IMR-90 (cell line): ENCODE measurements around the gene CSAD. TPM values are rescaled to one million over a fixed set of nuclear protein-coding genes. Genes with fewer than 3 reads are reported as not detected.
A peak's percentile ranks its signal among the peaks of the same experiment; 100 is the strongest.

Experiments
- ATAC-seq: fragments of 200-7000 bp; cut with Tn5 transposase; 2 replicates; pipeline ENCODE4 v1.9.1; 2020; ENCODE audit warnings: low read depth, mild to moderate bottlenecking, moderate library complexity
- BruUV-seq: library from RNA; stranded (reverse); fragments of 400-500 nt; replicated peaks from 2 replicates; lab custom pipeline; 2021; lab: Mats Ljungman, UMichigan
- CTCF ChIA-PET: fragments of 300-600 bp; formaldehyde crosslinking; extraction: SDS; loops from one replicate; lab custom pipeline; 2021; ENCODE audit warnings: antibody characterized with exemption; lab: Yijun Ruan, JAX
- POLR2A ChIA-PET: fragments of 300-600 bp; sonication (Branson Sonifier 250); formaldehyde crosslinking; loops from one replicate; lab custom pipeline; 2022; ENCODE audit warnings: antibody characterized with exemption; ENCODE audit not compliant: unreplicated experiment; lab: Charles Lee
- DNase-seq: peaks from one replicate; pipeline ENCODE4 v3.0.0; 2013
- H2AFZ ChIP-seq: replicated peaks from 2 replicates; pipeline ENCODE3; 2013; ENCODE audit warnings: low read length, mild to moderate bottlenecking; ENCODE audit not compliant: poor library complexity
- H2AK5ac ChIP-seq: 2 replicates; pipeline ENCODE4 v1.6.1; 2013; ENCODE audit warnings: low read depth, low read length, inconsistent platforms
- H2AK9ac ChIP-seq: replicated peaks from 2 replicates; pipeline ENCODE3; 2013; ENCODE audit warnings: mild to moderate bottlenecking, low read depth, low read length, moderate library complexity; ENCODE audit not compliant: poor library complexity
- H2BK120ac ChIP-seq: 2 replicates; pipeline ENCODE4 v1.6.1; 2013; ENCODE audit warnings: low read depth, low read length, inconsistent platforms
- H2BK15ac ChIP-seq: 3 replicates; pipeline ENCODE4 v1.6.1; 2013; ENCODE audit warnings: low read depth, low read length, inconsistent platforms
- H2BK20ac ChIP-seq: 2 replicates; pipeline ENCODE4 v1.6.1; 2013; ENCODE audit warnings: low read depth, mild to moderate bottlenecking, inconsistent platforms, low read length, moderate library complexity
- H2BK5ac ChIP-seq: 2 replicates; pipeline ENCODE4 v1.6.1; 2013; ENCODE audit warnings: mild to moderate bottlenecking, low read depth, low read length, inconsistent platforms; ENCODE audit not compliant: poor library complexity, severe bottlenecking
- H3K14ac ChIP-seq: replicated peaks from 2 replicates; pipeline ENCODE4 v1.6.1; 2013; ENCODE audit warnings: low read depth, low read length, inconsistent platforms
- H3K18ac ChIP-seq: 2 replicates; pipeline ENCODE4 v1.6.1; 2013; ENCODE audit warnings: low read depth, low read length, control low read depth
- H3K23ac ChIP-seq: 2 replicates; pipeline ENCODE4 v1.6.1; 2013; ENCODE audit warnings: low read depth, low read length, inconsistent platforms
- H3K27ac ChIP-seq: 2 replicates; pipeline ENCODE4 v1.5.1; 2013; ENCODE audit warnings: mild to moderate bottlenecking, control low read depth, low read length; ENCODE audit not compliant: insufficient read depth
- H3K27me3 ChIP-seq: 2 replicates; pipeline ENCODE4 v1.6.1; 2013; ENCODE audit warnings: low read length; ENCODE audit not compliant: control insufficient read depth, insufficient read depth
- H3K36me3 ChIP-seq: 2 replicates; pipeline ENCODE4 v1.6.1; 2013; ENCODE audit warnings: low read length, mixed read lengths; ENCODE audit not compliant: control insufficient read depth, insufficient read depth
- H3K4ac ChIP-seq: 2 replicates; pipeline ENCODE4 v1.6.1; 2013; ENCODE audit warnings: low read depth, low read length, inconsistent platforms
- H3K4me1 ChIP-seq: 2 replicates; pipeline ENCODE4 v1.6.1; 2013; ENCODE audit warnings: low read length, mixed read lengths; ENCODE audit not compliant: control insufficient read depth, insufficient read depth
- H3K4me2 ChIP-seq: 2 replicates; pipeline ENCODE4 v1.6.1; 2013; ENCODE audit warnings: low read depth, mild to moderate bottlenecking, control low read depth, low read length, moderate library complexity
- H3K4me3 ChIP-seq: 2 replicates; pipeline ENCODE4 v1.5.1; 2013; ENCODE audit warnings: low read depth, mild to moderate bottlenecking, control low read depth, low read length, moderate library complexity; ENCODE audit not compliant: insufficient read depth
- H3K56ac ChIP-seq: 2 replicates; pipeline ENCODE4 v1.6.1; 2013; ENCODE audit warnings: low read length, inconsistent platforms; ENCODE audit not compliant: insufficient read depth; ENCODE audit errors: extremely low read depth
- H3K79me1 ChIP-seq, 2 experiments: 2 replicates each; pipeline ENCODE4 v1.6.1; 2013; ENCODE audit warnings: low read length in 2 of 2, inconsistent platforms in 1 of 2, low read depth in 1 of 2
- H3K9ac ChIP-seq: 2 replicates; pipeline ENCODE4 v1.6.1; 2013; ENCODE audit warnings: low read depth, low read length, control low read depth
- H3K9me1 ChIP-seq: 2 replicates; pipeline ENCODE4 v1.6.1; 2013; ENCODE audit warnings: low read length, inconsistent platforms; ENCODE audit not compliant: insufficient read depth
- H3K9me3 ChIP-seq: 2 replicates; pipeline ENCODE4 v1.6.1; 2013; ENCODE audit warnings: low read length; ENCODE audit not compliant: control insufficient read depth, insufficient read depth
- H4K20me1 ChIP-seq: 2 replicates; pipeline ENCODE4 v1.6.1; 2013; ENCODE audit warnings: low read length, inconsistent platforms; ENCODE audit not compliant: insufficient read depth
- H4K5ac ChIP-seq: 2 replicates; pipeline ENCODE4 v1.6.1; 2013; ENCODE audit warnings: mild to moderate bottlenecking, low read depth, low read length, control low read depth
- H4K8ac ChIP-seq, 2 experiments: 2 replicates each; pipeline ENCODE4 v1.6.1; 2013; ENCODE audit warnings: low read depth in 2 of 2, low read length in 2 of 2, control low read depth in 1 of 2, inconsistent platforms in 1 of 2
- H4K91ac ChIP-seq: 2 replicates; pipeline ENCODE4 v1.6.1; 2013; ENCODE audit warnings: low read depth, low read length, inconsistent platforms; ENCODE audit not compliant: insufficient read depth
- CTCF ChIP-seq: conservative IDR thresholded peaks from 2 replicates; pipeline ENCODE4 v1.5.1; 2012; ENCODE audit warnings: mild to moderate bottlenecking, low read depth, low read length, improper control_type of control experiment
- ELK1 ChIP-seq: fragments of 150-350 bp; IDR thresholded peaks from 2 replicates; pipeline ENCODE4 v1.6.1; 2016; ENCODE audit warnings: low read depth, mild to moderate bottlenecking, low read length, moderate library complexity, borderline replicate concordance
- MAZ ChIP-seq: IDR thresholded peaks from 2 replicates; pipeline ENCODE4 v1.6.1; 2012; ENCODE audit warnings: low read depth, mild to moderate bottlenecking, low read length, improper control_type of control experiment, moderate library complexity, borderline replicate concordance
- MXI1 ChIP-seq: IDR thresholded peaks from 2 replicates; pipeline ENCODE4 v1.6.1; 2012; ENCODE audit warnings: low read depth, mild to moderate bottlenecking, low read length, moderate library complexity, borderline replicate concordance
- NFE2L2 ChIP-seq: fragments of 150-350 bp; IDR thresholded peaks from 2 replicates; pipeline ENCODE4 v1.6.1; 2016; ENCODE audit warnings: low read depth, mild to moderate bottlenecking, low read length
- POLR2A ChIP-seq: IDR thresholded peaks from 2 replicates; pipeline ENCODE4 v1.6.1; 2012; ENCODE audit warnings: mild to moderate bottlenecking, low read depth, low read length
- WGBS, 2 experiments: methylation state at CpG; one replicate each; pipeline versions ENCODE4 v1.1.5 to v1.1.7; 2013; ENCODE audit warnings: missing lambda C conversion rate in 2 of 2; ENCODE audit not compliant: insufficient read length in 1 of 2; ENCODE audit errors: extremely low coverage in 2 of 2; 5-methylcytosine and 5-hydroxymethylcytosine counted together
- dilution Hi-C: fragments of 300-500 bp; cut with HindIII; formaldehyde crosslinking; loops from one replicate; pipeline ENCODE4 v1.14.3; 2018; ENCODE audit warnings: low sequenced_read_pairs; ENCODE audit not compliant: unreplicated experiment
- in situ Hi-C: fragments of 300-500 bp; cut with MboI; formaldehyde crosslinking; loops from 3 replicates; pipeline ENCODE4 v1.14.3; 2019; ENCODE audit warnings: low sequenced_read_pairs, inconsistent platforms, mixed read lengths
- intact Hi-C: fragments of 100-400 bp; cut with micrococcal nuclease; formaldehyde crosslinking; loops from 2 replicates; pipeline ENCODE4 v1.10.0; 2022
- polyA plus RNA-seq, 3 experiments: library from polyadenylated mRNA; depleted of rRNA; stranded (reverse); fragments of >200 nt; gene quantifications; 2 replicates each; pipeline ENCODE4 v1.2.3, GENCODE V29; 2012; ENCODE audit warnings: low replicate concordance in 1 of 3
- total RNA-seq: library from RNA; depleted of rRNA; stranded (reverse); fragments of >200 nt; gene quantifications from 2 replicates; pipeline ENCODE4 v1.2.3, GENCODE V29; 2012

CSAD gene
- total and polyA plus RNA-seq, 2 of the 4 experiments (the other 2 are of a cell fraction), result 5.4 to 45.6 TPM

- H3K9ac ChIP-seq, result peak overlapping the region; percentile 90
- BruUV-seq, result no TSS peak
- H3K9me1 ChIP-seq, result peaks cover 27% of the 10 kb centered on the region
- intact Hi-C loops (loop anchor here (2.0 kb wide), 1 partner anchor 77 kb away; the partner anchor contains the start of gene MYG1), in situ Hi-C loops (no loop called here), dilution Hi-C loops (no loop called here)
- no peaks in the 10 kb centered on the region for H3K9me3 ChIP-seq
- TF ChIP-seq ELK1 (no peak), POLR2A (peak; percentile 62), MAZ (peak; percentile 66; the same call in 1 of the 2 replicates), NFE2L2 (no peak), CTCF (peak; percentile 11; the same call in 1 of the 2 replicates), MXI1 (peak; percentile 29; the same call in 1 of the 2 replicates)
- H3K27ac ChIP-seq, result peak overlapping the region; percentile 94
- peak overlapping the region; percentile 81 for H2BK20ac ChIP-seq
- peak overlapping the region; percentile 96 for H4K91ac ChIP-seq
- peak overlapping the region; percentile 99 for H3K23ac ChIP-seq
- H2AFZ ChIP-seq, result peak overlapping the region; percentile 94
- peak overlapping the region; percentile 94 for H2AK5ac ChIP-seq
- H3K27me3 ChIP-seq, result no peaks in the 10 kb centered on the region
- H3K18ac ChIP-seq, result peak overlapping the region; percentile 97
- H2BK5ac ChIP-seq, result peak overlapping the region; percentile 98
- H2BK120ac ChIP-seq, result peak overlapping the region; percentile 90
- WGBS, 2 experiments, result 0% methylated on average over 19 of the region's 72 CpGs; no CpG with 5 or more reads in 1 of the 2 experiments
- peak overlapping the region; percentile 99 for H4K5ac ChIP-seq
- H3K36me3 ChIP-seq, result no peaks in the 10 kb centered on the region
- H4K8ac ChIP-seq, result peak overlapping the region; percentile 94 to 98
- ATAC-seq, result peak; percentile 37
- CTCF ChIA-PET, result no interaction called here
- POLR2A ChIA-PET, result interaction anchor here (0.5 to 0.7 kb wide), 2 partner anchors 58 to 1990 kb away, joined by 3 read pairs; no protein-coding TSS in a partner anchor
- H3K79me1 ChIP-seq, result peaks cover 18 to 70% of the 10 kb centered on the region in 2 experiments; a peak in 3 of 4 replicates
- H3K4me1 ChIP-seq, result peaks cover 43% of the 10 kb centered on the region
- DNase-seq, result peak; percentile 51
- peak overlapping the region; percentile 100 for H2AK9ac ChIP-seq
- H3K4ac ChIP-seq, result peak overlapping the region; percentile 98
- peak overlapping the region; percentile 97 for H3K56ac ChIP-seq
- H2BK15ac ChIP-seq, result peak overlapping the region; percentile 77; the same call in 2 of the 3 replicates
- H3K14ac ChIP-seq, result peak overlapping the region; percentile 95
- peaks cover 4% of the 10 kb centered on the region for H4K20me1 ChIP-seq
- H3K4me2 ChIP-seq, result peak overlapping the region; percentile 96
- peak overlapping the region; percentile 50 for H3K4me3 ChIP-seq
These were observed 40.7 kb upstream of the CSAD start for GRCh38 chr12:53221203-53222080.
